HG02870 (cell line): ENCODE results near the gene NOTUM.
A peak's percentile ranks its signal among the peaks of the same experiment; 100 is the strongest.

Experiments
- ATAC-seq: cut with Tn5 transposase; IDR thresholded peaks from one replicate; pipeline ENCODE4 v1.9.1; 2021; ENCODE audit warnings: mild to moderate bottlenecking, moderate library complexity; ENCODE audit not compliant: unreplicated experiment

The NOTUM gene

DNA sequence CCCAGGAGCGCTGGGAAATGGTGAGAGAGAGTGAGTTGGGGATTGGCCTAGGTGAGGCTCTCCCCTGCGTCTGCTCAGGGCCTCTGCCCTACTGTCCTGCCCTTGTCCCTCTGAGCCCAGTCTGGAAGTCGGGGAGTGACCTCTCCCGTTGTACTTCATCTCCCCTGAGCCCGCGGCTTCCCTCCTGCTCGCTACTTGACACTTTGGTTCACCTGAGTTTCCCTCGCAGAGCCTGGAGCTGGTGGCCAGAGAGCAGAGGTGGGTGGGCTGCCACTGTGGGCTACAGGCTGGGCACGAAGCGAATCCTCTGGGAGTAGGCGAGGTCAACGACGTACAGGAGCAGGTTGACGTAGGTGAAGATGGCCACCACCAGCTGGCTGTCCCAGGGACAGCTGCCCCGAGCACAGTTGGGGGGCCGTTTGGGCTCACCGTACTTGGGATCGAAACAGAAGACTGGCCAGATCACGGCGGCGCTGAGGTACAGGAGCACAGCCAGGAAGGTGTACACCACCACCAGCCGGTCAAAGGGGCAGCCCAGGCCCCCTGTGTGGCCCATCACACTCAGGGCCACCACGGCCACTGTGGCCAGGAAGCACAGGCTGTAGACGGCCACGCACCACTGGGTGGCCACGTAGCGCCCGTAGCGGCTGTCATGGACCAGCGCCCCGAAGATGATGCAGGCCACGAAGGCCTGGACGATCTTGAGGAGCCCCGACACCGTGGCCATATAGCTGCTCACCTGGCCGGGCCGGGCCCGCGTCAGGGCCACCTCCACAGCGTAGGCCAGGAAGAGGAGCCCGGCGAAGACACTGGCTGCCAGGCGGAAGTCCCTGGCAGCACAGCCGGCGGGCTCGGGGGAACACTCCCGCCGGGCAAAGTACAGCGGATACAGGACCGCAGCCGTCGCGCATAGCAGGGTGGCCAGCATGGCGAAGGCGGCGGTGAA is 20.2 kb downstream of the NOTUM start:
- ATAC-seq: no peak

DNA sequence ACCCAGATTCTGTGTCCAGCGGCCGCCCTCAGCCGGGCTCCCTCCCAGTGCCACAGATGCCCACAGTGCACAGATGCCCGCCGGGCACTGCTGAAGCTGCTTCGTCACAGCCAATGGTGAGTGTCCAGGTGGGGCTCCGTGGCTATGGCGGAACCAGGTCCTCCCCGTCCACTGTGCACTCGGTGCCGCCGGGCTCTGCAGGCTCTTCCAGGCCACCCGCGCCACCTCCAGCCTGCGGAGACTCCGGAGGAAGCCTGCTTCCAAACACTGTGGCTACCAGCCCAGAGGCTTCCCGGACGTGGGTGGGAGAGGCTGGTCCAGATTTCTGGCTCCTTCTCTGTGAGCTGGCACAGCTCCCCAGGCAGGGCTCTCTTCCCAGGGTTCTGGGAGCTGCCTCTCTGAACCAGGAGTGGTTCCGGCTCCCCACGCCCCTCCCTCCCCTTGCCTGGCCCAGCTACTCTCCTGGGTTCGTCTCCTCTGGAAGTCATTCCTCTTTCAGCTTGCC is 21.1 kb downstream of the NOTUM start:
- ATAC-seq: no peak

DNA sequence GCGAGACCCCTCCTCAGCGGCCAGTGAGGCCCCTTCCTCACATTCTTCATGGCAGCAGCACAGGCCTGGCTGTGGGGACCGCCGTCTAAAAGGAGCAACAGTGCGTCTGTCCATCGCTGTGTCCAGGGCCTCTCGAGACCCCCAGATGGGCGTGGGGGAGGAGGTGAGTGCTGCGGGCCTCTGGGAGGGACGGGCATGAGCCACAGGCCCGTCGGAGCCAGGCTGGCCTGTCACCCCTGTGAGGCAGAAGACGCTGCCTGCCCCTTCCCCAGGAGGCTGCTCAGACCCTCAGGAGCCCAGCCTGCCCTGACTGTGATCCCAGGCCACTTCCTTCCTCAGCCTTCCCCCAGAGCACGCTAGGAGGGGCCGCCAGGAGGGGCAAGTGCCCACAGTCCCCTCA is 21.8 kb downstream of the NOTUM start:
- ATAC-seq: no peak

DNA sequence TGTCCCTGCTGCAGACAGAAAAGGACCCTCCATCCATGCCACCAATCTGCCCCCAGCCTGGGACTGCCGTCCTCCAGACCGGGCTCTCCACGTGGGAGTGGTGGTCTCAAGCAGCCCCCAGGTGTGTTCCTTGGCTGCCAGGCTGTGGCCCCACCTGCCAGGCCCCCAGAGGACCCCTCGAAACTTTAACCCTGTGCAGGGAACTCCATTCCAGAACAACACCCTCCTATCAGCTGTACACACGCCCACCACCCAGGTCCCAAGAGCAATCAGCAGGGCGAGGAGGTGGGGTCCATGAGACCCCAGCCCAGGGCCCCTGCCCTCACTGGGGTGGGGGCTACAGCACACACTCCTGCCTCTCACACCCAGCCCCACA is 25.3 kb downstream of the NOTUM start:
- no peak for ATAC-seq

DNA sequence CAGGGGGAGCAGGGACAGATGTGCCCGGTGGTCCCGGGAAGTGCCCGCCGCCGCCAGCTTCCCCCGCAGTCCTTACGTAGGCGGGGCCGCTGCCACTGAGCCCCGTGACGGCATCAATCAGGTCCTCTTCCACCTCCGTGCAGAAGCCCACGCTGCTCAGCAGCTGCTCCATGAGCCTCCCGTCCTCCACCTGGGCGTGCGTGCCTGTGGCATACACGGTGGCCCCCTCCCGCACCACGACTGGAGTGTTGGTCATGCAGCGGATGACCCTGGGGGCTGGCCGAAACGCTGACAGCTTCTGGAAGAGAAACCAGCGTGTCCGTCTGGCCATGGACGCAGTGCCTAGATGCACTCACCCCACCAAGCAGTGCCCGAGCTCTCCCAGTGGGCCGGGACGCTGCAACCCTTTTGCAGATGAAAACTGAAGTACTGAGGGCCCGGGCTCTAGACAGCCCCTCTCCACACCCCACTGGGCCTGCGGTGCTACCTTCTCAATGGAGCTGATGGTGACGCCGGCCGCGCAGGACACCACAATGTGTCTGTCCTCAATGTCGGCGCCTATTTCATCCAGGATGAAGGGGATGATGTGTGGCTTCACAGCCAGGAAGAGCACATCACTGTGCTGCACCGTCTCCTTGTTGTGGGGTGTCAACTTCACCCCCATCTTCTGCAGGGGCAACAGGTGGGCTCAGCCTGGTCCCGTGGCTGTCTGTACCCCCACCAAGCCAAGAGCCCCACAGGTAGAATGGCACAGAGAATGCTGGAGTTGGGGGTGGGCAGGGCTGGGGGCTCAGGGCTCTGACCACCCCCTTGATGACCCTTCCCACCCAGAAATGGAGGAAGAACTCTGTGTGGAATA is 25.9 kb downstream of the NOTUM start:
- no peak for ATAC-seq

DNA sequence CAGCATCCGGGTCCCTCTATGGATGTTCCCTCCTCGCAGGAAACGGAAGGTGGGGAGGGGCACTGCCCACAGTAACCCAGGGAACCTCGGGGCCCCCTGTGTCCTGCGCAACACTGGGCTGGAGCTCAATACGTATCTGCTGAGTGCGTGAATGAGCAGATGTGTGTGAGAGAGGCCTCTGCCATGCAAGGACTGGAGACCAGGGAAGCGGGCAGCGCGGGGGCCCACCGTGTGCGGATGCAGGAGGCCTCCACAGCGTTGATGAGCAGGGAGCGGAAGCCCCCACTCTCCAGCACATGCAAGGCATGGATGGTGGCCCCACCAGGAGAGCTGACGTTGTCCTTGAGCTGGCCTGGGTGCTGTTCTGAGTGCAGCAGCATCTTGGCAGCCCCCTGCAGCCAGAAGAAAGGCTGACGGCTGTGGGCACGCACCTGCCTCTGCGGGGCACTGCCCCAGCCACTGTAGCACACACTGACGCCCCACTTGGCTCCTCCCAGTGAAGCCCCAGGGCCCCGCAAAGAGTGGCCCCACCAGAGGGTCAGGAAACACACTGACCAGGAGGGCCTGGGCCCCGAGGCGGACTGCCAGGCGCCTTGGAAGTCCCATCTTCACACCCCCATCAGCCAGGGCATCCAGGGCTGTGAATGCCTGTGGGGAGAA is 26.8 kb downstream of the NOTUM start:
- ATAC-seq: no peak

DNA sequence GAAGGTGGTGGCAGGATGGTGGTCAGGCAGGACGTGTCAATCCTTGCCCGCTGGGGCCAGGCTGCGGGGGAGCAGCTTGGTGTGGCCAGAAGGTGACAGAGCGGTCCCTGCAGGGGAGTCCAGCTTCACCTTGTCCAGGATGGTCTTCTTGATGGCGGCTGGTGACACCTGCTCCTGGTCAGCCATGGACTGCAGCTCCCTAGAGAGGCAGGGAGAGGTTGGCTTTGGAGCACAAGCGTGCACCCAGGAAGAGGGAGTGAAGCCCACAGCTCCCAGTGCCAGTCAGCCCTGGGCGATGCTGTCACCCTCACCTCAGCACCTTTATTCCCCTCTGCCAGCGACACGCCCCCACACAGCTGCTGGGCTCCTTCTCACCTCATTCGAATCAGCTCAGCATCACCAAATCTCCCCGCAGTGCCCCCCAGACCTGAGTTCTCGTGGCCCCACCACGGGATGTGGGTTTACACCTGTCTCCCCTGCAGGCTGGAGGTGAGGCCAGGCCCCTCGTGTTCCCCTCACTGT is 27.7 kb downstream of the NOTUM start:
- no peak for ATAC-seq

DNA sequence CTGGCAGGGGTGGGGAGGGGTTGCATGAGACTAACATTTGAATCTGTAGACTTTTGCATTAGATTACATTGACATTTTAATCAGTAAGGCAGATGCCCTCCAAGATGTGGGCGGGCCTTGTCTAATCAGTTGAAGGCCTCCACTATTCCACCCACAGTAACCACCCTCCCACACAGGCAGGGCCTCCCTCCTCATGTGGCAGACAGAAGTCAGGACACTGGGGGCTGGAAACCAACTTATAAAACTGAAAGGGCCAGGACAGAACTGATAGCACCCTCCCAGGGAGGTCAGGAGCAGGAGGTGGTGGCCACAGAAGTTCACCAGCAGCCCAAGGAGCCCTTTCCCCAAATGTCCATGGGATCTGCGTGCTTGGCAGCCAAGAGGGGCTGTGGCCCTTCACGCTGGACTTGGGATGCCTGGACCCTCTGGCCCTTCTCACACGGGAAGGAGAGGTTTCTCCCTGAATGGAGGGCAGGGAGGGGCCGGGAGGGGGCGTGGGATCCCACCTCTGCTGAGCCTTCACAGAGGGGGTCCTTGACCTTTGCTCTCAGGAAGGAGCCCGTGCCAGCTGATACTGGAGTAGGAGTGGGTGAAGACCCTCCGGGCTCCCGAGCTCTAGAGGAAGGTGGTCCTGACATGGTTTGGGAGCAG is 28.5 kb downstream of the NOTUM start:
- no peak for ATAC-seq

DNA sequence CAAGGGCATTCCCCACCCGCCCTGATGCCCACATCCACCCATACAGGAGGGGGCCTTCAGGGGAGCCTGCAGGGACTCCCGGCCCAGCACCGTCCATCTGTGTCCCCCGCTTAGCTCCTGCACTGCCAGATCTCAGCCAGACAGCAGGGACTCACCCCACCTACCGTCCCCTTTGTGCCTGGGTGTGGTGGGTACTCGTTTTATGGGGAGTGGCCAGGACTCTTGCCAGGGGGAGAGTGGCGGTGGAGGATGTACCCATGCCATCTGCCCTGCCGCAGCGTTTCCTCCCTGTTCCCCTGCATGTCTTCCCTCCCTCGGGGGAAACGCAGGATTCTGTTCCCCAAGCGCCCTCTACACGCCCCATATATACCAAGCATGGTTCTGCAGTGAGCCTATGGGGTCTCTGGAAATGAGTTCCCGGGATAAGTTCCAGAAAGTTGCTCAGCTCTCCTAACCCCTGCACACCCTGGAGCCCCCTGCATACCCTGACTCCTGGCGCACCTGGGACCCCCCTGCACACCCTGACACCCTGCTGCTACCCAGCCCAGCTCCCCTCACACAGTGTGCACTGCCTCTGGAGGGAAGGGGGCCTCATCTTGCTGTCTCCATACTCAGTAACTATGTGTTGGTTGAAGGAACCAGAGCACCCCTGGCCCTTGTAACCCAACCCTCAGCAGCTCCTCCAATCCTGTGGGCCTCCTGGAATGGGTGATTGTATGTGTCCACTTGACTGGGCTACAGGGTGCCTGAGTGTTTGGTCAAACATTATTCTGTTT is 29.2 kb downstream of the NOTUM start:
- ATAC-seq: no peak

DNA sequence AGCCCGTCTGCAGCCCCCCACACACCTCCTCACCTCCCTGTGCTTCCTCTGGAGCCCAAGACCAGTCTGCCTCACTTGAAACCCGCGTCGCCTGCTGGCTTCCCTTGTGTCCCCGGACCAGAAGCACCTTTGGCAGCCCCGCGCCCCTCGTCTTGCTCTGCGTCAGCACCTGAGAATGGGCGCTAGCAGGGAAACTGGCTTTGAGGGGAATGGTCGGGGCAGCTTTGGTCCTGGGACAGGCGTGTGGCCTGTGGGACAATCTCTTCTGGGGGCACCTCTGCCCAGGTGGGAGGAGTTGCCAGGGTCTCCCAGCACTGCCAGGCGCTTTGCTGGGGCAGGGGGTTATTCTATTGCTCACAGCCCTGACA is 29.8 kb downstream of the NOTUM start:
- ATAC-seq: no peak

DNA sequence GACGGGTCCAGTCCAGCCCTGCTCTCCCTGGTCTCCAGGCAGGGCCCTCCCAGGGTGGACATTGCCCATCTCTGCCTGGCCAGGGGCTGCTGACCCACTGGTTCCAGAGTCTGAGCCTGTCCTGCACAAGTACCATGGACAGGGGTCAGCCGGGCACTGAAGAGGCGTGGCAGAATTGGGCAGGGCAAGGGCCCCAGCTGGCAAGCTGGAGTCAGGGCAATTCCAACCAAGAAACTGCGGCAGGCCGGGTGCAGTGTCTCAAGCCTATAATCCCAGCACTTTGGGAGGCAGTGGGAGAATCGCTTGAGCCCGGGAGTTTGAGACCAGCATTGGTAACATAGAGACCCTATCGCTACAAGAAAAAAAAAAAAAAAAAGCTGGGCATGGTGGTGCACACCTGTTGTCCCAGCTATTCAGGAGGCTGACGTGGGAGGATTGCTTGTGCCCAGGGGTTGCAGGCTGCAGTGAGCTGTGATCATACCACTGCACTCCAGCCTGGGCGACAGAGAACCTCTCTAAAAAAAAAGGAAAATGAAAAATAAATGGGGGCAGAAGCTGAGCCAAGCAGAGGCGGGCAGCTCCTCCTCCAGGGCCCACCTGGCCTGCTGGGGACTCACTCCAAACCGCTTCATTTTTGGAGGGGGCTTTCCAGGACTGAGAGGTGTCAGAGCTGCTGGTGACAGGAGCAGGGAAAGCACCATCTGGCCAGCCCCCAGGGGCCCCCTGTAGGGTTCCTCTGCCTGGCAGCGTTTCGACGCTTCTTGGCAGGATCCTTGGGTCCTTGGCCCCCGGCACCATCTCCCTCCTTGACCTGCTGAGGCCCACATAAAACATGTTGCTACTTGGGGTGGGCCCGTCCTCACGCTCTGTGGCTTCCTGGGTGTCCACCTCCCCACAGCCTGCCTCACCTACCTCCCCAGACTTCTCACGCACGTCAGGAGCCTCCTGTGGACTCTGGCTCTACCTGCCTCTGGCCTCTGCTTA is 30.6 kb downstream of the NOTUM start:
- no peak for ATAC-seq

DNA sequence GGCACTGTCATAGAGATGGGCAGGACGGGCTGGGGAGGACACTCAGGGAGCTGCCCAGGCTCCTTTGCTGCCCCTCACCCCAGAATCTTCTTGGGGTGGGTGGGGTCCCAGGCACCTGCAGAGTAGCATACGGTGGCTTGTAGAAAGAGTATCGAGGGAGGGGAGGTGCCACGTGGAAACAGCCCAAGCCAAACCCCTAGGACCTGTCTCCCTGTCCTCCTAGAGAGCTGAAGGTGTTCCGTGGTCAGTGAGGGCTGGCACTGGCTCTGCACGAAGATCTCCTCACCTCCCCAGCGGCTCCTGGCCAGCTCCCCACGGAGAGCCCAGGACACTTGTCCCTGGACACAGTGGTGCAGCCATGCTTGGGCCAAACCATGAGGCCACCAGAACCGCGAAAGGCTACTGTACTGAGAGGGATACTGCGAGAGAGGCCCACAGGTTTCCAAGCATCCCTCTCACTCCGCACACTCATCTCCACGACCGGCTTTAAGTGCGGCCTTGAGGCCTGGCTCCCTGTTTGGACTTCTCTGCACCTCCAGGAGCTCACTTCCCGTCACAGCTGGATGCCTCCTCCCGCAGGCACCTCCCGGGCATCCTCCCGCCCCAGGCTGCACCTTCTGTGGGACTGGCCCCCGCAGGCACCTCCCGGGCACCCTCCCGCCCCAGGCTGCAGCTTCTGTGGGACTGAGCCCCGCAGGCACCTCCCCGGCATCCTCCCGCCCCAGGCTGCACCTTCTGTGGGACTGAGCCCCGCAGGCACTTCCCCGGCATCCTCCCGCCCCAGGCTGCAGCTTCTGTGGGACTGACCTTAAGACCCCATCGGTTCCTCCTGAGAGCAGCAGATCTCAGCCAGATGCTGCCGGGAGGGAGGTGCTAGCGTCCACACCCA is 31.5 kb downstream of the NOTUM start:
- no peak for ATAC-seq

DNA sequence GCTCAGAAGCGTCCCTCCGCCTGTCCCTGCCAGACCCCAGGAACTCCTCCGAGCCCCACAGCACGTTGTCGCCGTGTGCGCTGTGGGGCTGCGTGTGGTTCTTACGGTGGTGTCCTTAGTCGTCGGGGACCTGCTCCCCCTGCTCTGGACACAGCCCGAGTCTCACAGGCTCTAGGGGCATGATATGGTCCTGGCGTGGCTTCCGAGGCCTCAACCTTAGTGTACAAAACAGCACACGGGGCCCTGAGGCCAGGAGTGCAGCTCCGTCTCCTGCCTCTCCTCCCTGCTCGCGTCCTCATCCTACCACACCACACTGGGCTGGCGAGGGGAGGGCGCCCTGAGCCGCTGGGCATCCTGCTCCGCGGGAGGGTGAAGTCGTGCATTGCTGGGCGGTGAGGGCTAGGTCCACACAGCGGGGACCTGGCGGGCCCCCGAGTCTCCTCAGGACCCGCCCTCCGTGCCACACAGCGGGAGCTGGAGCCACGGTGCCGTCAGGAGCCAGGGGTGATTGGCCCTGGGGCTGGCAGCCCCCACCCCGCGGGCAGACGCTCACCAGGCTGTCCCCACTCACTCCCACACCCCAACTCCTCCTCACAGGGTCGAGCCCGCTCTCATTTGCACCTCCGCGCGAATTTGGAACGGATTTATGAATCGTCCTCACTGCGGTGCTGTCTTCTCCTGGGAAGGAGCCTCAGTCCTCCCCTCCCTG is 32.3 kb downstream of the NOTUM start:
- ATAC-seq: no peak

DNA sequence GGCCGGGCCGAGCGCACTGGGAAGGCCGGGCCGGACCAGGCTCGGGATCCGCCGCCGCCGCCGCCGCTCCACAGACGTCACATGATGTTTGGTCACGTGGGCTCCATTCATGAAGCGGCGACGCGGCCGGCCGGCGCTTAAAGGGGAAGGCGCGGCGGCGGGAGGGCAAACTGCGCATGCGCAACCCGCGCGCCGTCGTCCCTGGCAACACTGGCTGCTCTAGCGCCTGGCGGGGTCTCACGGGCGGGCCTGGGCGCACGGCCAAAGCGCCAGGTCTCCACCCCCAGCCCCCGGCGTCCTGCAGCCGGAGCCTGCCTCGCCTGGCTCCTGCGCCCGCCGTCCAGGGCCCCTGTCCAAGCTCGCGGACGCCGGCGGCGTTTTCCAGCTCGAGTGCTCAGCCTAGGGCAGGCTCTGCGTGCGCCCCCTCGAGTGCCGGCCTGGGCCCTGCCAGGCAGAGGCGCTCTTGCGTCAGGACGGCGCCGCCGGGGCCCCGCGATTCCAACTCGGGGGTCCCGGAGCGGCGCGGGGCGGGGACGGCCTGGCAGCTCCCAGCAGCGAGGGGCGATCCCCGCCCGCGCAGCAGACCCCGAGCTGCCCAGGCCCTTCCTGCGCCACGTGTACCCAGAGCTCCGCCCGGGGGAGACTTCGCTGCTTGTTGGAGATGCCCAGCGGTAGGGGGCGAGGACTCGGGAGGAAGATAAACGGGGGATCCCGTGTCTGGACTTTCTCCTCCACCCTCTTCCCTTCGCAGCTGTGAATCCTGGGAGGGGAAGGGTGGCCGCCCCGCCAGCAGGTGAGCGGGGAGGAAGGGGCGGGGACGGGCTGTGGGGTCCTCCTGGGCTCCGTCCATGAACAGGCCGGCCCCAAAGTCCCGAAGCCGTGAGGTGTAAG is 33.1 kb downstream of the NOTUM start, which contains the start of gene MAFG:
MAFG (minus strand) TSS at position 83 of the 891 bp plus-strand sequence. CDS start 4,550 bp downstream, outside the sequence.
- ATAC-seq: peak; percentile 58

DNA sequence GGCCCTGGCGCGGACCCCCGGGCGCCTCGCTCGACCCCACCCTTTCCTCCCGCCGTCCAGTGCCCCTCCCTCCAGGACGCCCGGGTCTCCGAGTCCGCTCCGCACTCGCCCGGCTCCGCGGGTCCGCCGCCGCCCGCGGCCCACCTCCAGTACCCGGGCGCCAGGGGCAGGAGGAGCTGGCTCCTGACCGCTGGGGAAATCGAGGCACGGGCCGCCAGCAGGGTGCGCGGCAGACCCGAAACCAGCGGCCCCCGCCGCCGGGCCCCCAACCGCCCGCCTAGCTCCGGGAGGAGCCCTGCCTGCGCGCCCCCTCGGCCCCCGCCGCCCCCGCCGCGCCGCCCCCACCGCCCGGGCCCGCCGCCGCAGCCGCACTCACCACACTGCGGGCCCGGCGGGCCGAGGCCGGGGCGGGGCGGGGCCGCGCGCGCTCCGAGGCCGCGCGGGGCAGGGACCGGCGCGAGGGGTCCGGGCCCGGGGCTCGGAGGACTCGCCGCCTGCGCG is 33.8 kb downstream of the NOTUM start:
- ATAC-seq: peak; percentile 13
